SK-N-SH treated with all-trans-retinoic acid at 6 μM for 48 hours (cell line): ENCODE data around the gene ARHGAP21.

ENCODE experiments used
- ARNTL ChIP-seq: fragments of 450-650 bp; formaldehyde crosslinking; IDR thresholded peaks from 2 replicates; pipeline ENCODE4 v1.5.0; 2020; ENCODE audit warnings: low read depth, mild to moderate bottlenecking, moderate library complexity, borderline replicate concordance
- BACH2 ChIP-seq: fragments of 250-450 bp; sonication (Bioruptor Pico); IDR thresholded peaks from 2 replicates; pipeline ENCODE4 v1.9.0; 2021; ENCODE audit warnings: mild to moderate bottlenecking, borderline replicate concordance
- ESRRG ChIP-seq: fragments of 250-450 bp; sonication (Bioruptor Pico); IDR thresholded peaks from 2 replicates; pipeline ENCODE4 v1.6.1; 2021; ENCODE audit warnings: mild to moderate bottlenecking
- OSR1 ChIP-seq: fragments of 250-450 bp; sonication (Bioruptor Pico); IDR thresholded peaks from 2 replicates; pipeline ENCODE4 v1.8.0; 2022; ENCODE audit warnings: moderate library complexity, mild to moderate bottlenecking, inconsistent platforms
- PPARA ChIP-seq: fragments of 250-450 bp; sonication (Bioruptor Pico); IDR thresholded peaks from 2 replicates; pipeline ENCODE4 v1.5.0; 2020; ENCODE audit warnings: mild to moderate bottlenecking, borderline replicate concordance
- RARB ChIP-seq: fragments of 250-450 bp; sonication (Bioruptor Pico); IDR thresholded peaks from 2 replicates; pipeline ENCODE4 v1.8.0; 2021; ENCODE audit warnings: mild to moderate bottlenecking, moderate library complexity
- TOX ChIP-seq: fragments of 250-450 bp; sonication (Bioruptor Pico); IDR thresholded peaks from 2 replicates; pipeline ENCODE4 v1.8.0; 2021; ENCODE audit warnings: mild to moderate bottlenecking, moderate library complexity, borderline replicate concordance
- ZFP3 ChIP-seq: fragments of 250-450 bp; sonication (Bioruptor Pico); IDR thresholded peaks from 2 replicates; pipeline ENCODE4 v1.5.0; 2020; ENCODE audit warnings: mild to moderate bottlenecking, moderate library complexity
- ZFP30 ChIP-seq: fragments of 450-650 bp; formaldehyde crosslinking; IDR thresholded peaks from 2 replicates; pipeline ENCODE4 v1.5.0; 2022; ENCODE audit warnings: mild to moderate bottlenecking, moderate library complexity
- ZNF70 ChIP-seq: fragments of 450-650 bp; formaldehyde crosslinking; IDR thresholded peaks from 2 replicates; pipeline ENCODE4 v1.5.0; 2020; ENCODE audit warnings: mild to moderate bottlenecking, moderate library complexity
- ZNF8 ChIP-seq: fragments of 450-650 bp; formaldehyde crosslinking; IDR thresholded peaks from 2 replicates; pipeline ENCODE4 v1.5.0; 2020; ENCODE audit warnings: mild to moderate bottlenecking, moderate library complexity
- TF ChIP-seq, protein P1 (sequence below): fragments of 250-450 bp; sonication (Bioruptor Pico); IDR thresholded peaks from 2 replicates; pipeline ENCODE4 v1.8.0; 2020; ENCODE audit warnings: mild to moderate bottlenecking, moderate library complexity, borderline replicate concordance
- TF ChIP-seq, protein P2 (sequence below): fragments of 250-450 bp; sonication (Bioruptor Pico); IDR thresholded peaks from 2 replicates; pipeline ENCODE4 v1.5.0; 2020; ENCODE audit warnings: mild to moderate bottlenecking, moderate library complexity
- TF ChIP-seq, protein P3 (sequence below): fragments of 250-450 bp; sonication (Bioruptor Pico); IDR thresholded peaks from 2 replicates; pipeline ENCODE4 v1.5.1; 2020; ENCODE audit warnings: low read depth, mild to moderate bottlenecking, moderate library complexity

DNA sequence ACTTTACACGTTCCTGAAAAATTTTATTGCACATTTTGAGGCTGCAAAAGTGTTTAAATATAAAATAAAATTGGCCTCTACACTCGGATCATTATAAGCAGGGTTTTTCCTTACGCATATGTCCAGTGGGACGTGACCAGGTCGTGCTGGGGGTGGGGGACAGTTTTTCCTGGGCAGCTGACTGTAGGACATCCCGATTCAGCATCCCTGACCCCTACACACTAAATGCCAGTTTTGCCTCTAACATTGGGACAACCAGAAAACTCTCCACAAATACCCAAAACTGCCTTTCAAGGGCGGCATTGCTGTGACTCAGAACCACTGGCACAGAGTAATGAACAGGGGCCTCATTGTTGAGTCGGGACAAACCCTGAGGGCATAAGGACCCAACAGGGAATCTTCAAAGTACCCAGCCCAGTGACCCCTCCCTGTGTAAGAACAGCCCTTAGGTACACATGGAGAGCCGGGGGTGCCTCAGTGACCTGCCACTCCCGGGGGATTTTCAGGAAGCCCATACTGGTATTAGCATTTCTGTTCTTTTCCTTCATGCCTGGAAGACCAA is 170.6 kb downstream of the ARHGAP21 start:
- TF ChIP-seq, protein P1, sequence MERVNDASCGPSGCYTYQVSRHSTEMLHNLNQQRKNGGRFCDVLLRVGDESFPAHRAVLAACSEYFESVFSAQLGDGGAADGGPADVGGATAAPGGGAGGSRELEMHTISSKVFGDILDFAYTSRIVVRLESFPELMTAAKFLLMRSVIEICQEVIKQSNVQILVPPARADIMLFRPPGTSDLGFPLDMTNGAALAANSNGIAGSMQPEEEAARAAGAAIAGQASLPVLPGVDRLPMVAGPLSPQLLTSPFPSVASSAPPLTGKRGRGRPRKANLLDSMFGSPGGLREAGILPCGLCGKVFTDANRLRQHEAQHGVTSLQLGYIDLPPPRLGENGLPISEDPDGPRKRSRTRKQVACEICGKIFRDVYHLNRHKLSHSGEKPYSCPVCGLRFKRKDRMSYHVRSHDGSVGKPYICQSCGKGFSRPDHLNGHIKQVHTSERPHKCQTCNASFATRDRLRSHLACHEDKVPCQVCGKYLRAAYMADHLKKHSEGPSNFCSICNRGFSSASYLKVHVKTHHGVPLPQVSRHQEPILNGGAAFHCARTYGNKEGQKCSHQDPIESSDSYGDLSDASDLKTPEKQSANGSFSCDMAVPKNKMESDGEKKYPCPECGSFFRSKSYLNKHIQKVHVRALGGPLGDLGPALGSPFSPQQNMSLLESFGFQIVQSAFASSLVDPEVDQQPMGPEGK (CRISPR knock-in tag), result no peak
- TF ChIP-seq ZFP30 (no peak), ESRRG (CRISPR knock-in tag) (no peak), ARNTL (no peak), OSR1 (CRISPR knock-in tag) (no peak), TOX (CRISPR knock-in tag) (no peak), RARB (CRISPR knock-in tag) (no peak), PPARA (no peak), BACH2 (no peak), ZFP3 (CRISPR knock-in tag) (no peak), ZNF8 (CRISPR knock-in tag) (no peak), ZNF70 (no peak)
- TF ChIP-seq, protein P2, sequence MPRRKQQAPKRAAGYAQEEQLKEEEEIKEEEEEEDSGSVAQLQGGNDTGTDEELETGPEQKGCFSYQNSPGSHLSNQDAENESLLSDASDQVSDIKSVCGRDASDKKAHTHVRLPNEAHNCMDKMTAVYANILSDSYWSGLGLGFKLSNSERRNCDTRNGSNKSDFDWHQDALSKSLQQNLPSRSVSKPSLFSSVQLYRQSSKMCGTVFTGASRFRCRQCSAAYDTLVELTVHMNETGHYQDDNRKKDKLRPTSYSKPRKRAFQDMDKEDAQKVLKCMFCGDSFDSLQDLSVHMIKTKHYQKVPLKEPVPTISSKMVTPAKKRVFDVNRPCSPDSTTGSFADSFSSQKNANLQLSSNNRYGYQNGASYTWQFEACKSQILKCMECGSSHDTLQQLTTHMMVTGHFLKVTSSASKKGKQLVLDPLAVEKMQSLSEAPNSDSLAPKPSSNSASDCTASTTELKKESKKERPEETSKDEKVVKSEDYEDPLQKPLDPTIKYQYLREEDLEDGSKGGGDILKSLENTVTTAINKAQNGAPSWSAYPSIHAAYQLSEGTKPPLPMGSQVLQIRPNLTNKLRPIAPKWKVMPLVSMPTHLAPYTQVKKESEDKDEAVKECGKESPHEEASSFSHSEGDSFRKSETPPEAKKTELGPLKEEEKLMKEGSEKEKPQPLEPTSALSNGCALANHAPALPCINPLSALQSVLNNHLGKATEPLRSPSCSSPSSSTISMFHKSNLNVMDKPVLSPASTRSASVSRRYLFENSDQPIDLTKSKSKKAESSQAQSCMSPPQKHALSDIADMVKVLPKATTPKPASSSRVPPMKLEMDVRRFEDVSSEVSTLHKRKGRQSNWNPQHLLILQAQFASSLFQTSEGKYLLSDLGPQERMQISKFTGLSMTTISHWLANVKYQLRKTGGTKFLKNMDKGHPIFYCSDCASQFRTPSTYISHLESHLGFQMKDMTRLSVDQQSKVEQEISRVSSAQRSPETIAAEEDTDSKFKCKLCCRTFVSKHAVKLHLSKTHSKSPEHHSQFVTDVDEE, result no peak
- TF ChIP-seq, protein P3, sequence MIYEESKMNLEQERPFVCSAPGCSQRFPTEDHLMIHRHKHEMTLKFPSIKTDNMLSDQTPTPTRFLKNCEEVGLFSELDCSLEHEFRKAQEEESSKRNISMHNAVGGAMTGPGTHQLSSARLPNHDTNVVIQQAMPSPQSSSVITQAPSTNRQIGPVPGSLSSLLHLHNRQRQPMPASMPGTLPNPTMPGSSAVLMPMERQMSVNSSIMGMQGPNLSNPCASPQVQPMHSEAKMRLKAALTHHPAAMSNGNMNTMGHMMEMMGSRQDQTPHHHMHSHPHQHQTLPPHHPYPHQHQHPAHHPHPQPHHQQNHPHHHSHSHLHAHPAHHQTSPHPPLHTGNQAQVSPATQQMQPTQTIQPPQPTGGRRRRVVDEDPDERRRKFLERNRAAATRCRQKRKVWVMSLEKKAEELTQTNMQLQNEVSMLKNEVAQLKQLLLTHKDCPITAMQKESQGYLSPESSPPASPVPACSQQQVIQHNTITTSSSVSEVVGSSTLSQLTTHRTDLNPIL (CRISPR knock-in tag), result no peak
